Neural cell (in vitro differentiated cells): Measurements from ENCODE around the gene ABCC5. TPM values are rescaled to one million over a fixed set of nuclear protein-coding genes. Genes with fewer than 3 reads are reported as not detected.

Experiments
- H2AFZ ChIP-seq: fragments of 200-600, 300-800 bp; sonication (generic), shearing (Covaris generic); 2 replicates; pipeline ENCODE4 v1.6.0; 2014; ENCODE audit warnings: low read depth, mild to moderate bottlenecking, antibody characterized with exemption, low read length, moderate library complexity
- H3F3A ChIP-seq: fragments of 200-600 bp; shearing (Covaris generic); 2 replicates; pipeline ENCODE4 v1.6.1; 2016; ENCODE audit warnings: mild to moderate bottlenecking, moderate library complexity, mixed read lengths, antibody characterized with exemption, low read length; ENCODE audit not compliant: insufficient read depth, poor library complexity, severe bottlenecking
- H3K27ac ChIP-seq: fragments of 200-600, 300-800 bp; sonication (generic), shearing (Covaris generic); 2 replicates; pipeline ENCODE4 v1.5.1; 2014; ENCODE audit warnings: mild to moderate bottlenecking, low read length, moderate library complexity
- H3K27me3 ChIP-seq: fragments of 300-800, 200-600 bp; sonication (generic), shearing (Covaris generic); 2 replicates; pipeline ENCODE4 v1.6.0; 2014; ENCODE audit warnings: mild to moderate bottlenecking, low read depth, low read length, moderate library complexity; ENCODE audit not compliant: insufficient read depth
- H3K36me3 ChIP-seq: fragments of 300-800, 200-600 bp; sonication (generic), shearing (Covaris generic); 2 replicates; pipeline ENCODE4 v1.5.1; 2014; ENCODE audit warnings: mild to moderate bottlenecking, antibody characterized with exemption, low read length, moderate library complexity; ENCODE audit not compliant: insufficient read depth
- H3K4me2 ChIP-seq: fragments of 300-800, 200-600 bp; sonication (generic), shearing (Covaris generic); 2 replicates; pipeline ENCODE4 v1.6.0; 2014; ENCODE audit warnings: mild to moderate bottlenecking, low read length
- H3K4me3 ChIP-seq: fragments of 300-800, 200-600 bp; sonication (generic), shearing (Covaris generic); 2 replicates; pipeline ENCODE4 v1.5.1; 2014; ENCODE audit warnings: mild to moderate bottlenecking, low read length, moderate library complexity
- H3K79me2 ChIP-seq: fragments of 200-600 bp; shearing (Covaris generic); replicated peaks from 2 replicates; pipeline ENCODE4 v1.6.0; 2014; ENCODE audit warnings: mild to moderate bottlenecking, low read length, moderate library complexity; ENCODE audit not compliant: insufficient read depth
- H3K9ac ChIP-seq: fragments of 300-800, 200-600 bp; sonication (generic), shearing (Covaris generic); 2 replicates; pipeline ENCODE4 v1.6.1; 2016; ENCODE audit warnings: mild to moderate bottlenecking, low read length, mixed read lengths
- H3K9me2 ChIP-seq: fragments of 200-600 bp; shearing (Covaris generic); 2 replicates; pipeline ENCODE4 v1.6.1; 2016; ENCODE audit warnings: mild to moderate bottlenecking, low read length, mixed read lengths; ENCODE audit not compliant: insufficient read depth
- H3K9me3 ChIP-seq: fragments of 200-600, 300-800 bp; sonication (generic), shearing (Covaris generic); 2 replicates; pipeline ENCODE4 v1.6.1; 2016; ENCODE audit warnings: mild to moderate bottlenecking, mixed run types, low read length, moderate library complexity, mixed read lengths
- H4K20me1 ChIP-seq: fragments of 200-600 bp; shearing (Covaris generic); 2 replicates; pipeline ENCODE4 v1.6.1; 2016; ENCODE audit warnings: mild to moderate bottlenecking, mixed run types; ENCODE audit not compliant: insufficient read depth
- CTCF ChIP-seq: fragments of 450-650 bp; IDR thresholded peaks from 2 replicates; pipeline ENCODE4 v1.5.1; 2014; ENCODE audit warnings: antibody characterized with exemption, mild to moderate bottlenecking, moderate library complexity; ENCODE audit not compliant: poor library complexity, severe bottlenecking
- EP300 ChIP-seq: fragments of 450-650 bp; conservative IDR thresholded peaks from 2 replicates; pipeline ENCODE4 v1.6.1; 2014; ENCODE audit warnings: antibody characterized with exemption, mild to moderate bottlenecking, moderate library complexity; ENCODE audit not compliant: poor library complexity, severe bottlenecking
- EZH2 ChIP-seq: fragments of 200-600, 300-800 bp; shearing (Covaris generic), sonication (generic); IDR thresholded peaks from 2 replicates; pipeline ENCODE4 v1.6.1; 2014; ENCODE audit warnings: antibody characterized with exemption, low read length, borderline replicate concordance, mild to moderate bottlenecking; ENCODE audit not compliant: insufficient read depth, poor library complexity, severe bottlenecking
- MXI1 ChIP-seq: fragments of 450-650 bp; conservative IDR thresholded peaks from 2 replicates; pipeline ENCODE4 v1.6.1; 2014; ENCODE audit warnings: antibody characterized with exemption, mild to moderate bottlenecking; ENCODE audit not compliant: poor library complexity, severe bottlenecking
- POLR2AphosphoS5 ChIP-seq: IDR thresholded peaks from 2 replicates; pipeline ENCODE4 v1.6.1; 2012
- RAD21 ChIP-seq: fragments of 450-650 bp; conservative IDR thresholded peaks from 2 replicates; pipeline ENCODE4 v1.6.1; 2014; ENCODE audit warnings: antibody characterized with exemption, mild to moderate bottlenecking, moderate library complexity
- REST ChIP-seq: IDR thresholded peaks from 2 replicates; pipeline ENCODE4 v1.6.1; 2012; ENCODE audit warnings: borderline replicate concordance
- SMC3 ChIP-seq: fragments of 450-650 bp; conservative IDR thresholded peaks from 2 replicates; pipeline ENCODE4 v1.6.1; 2014; ENCODE audit warnings: antibody characterized with exemption, mild to moderate bottlenecking, moderate library complexity; ENCODE audit not compliant: poor library complexity
- TAF1 ChIP-seq: IDR thresholded peaks from 2 replicates; pipeline ENCODE4 v1.6.1; 2012; ENCODE audit warnings: low read depth
- polyA plus RNA-seq: library from polyadenylated mRNA; depleted of rRNA; stranded (reverse); fragments of >200 nt; gene quantifications from 2 replicates; pipeline ENCODE4 v1.2.3, GENCODE V29; 2014

Gene ABCC5
- polyA plus RNA-seq, 1 donor from 2014 or later = 227 TPM

GRCh38 chr3:183931881-183932280 lies 85.8 kb downstream of the ABCC5 start:
- Histone ChIP-seq H3K27ac (no peak overlapping the region), H3K9ac (no peak overlapping the region), H4K20me1 (no peaks in the 10 kb centered on the region), H3K36me3 (peaks cover 4% of the 10 kb centered on the region), H3K4me2 (no peak overlapping the region), H3K4me3 (no peak overlapping the region), H3K9me3 (no peaks in the 10 kb centered on the region), H2AFZ (no peak overlapping the region), H3F3A (no peaks in the 10 kb centered on the region), H3K9me2 (no peaks in the 10 kb centered on the region), H3K27me3 (no peaks in the 10 kb centered on the region), H3K79me2 (no peaks in the 10 kb centered on the region)
- TF ChIP-seq POLR2AphosphoS5 (no peak), MXI1 (no peak), EZH2 (no peak), RAD21 (no peak), CTCF (no peak), SMC3 (no peak), EP300 (no peak), TAF1 (no peak), REST (no peak)

- no peaks in the 10 kb centered on the region for H4K20me1 ChIP-seq
- H3K27me3 ChIP-seq = no peaks in the 10 kb centered on the region
- no peak overlapping the region for H3K4me3 ChIP-seq
- no peak overlapping the region for H3K27ac ChIP-seq
- TF ChIP-seq MXI1 (no peak), EP300 (no peak), SMC3 (no peak), EZH2 (no peak), POLR2AphosphoS5 (no peak), TAF1 (no peak), CTCF (no peak), REST (no peak), RAD21 (no peak)
- no peaks in the 10 kb centered on the region for H3K9me3 ChIP-seq
- H3K9ac ChIP-seq = no peak overlapping the region
- H3K4me2 ChIP-seq = no peak overlapping the region
- H3K79me2 ChIP-seq = no peaks in the 10 kb centered on the region
- H3K9me2 ChIP-seq = no peaks in the 10 kb centered on the region
- no peaks in the 10 kb centered on the region for H3F3A ChIP-seq
- no peak overlapping the region for H2AFZ ChIP-seq
- peaks cover 4% of the 10 kb centered on the region for H3K36me3 ChIP-seq
Observed at GRCh38 chr3:183930086-183930485, 87.6 kb downstream of the ABCC5 start.
